Fibroblast of lung (primary cell): ENCODE data around the gene HS3ST6. TPM values are rescaled to one million over a fixed set of nuclear protein-coding genes. Genes with fewer than 3 reads are reported as not detected.

Source experiments
- DNase-seq, 2 donors: peaks; one replicate each; pipeline versions ENCODE4 v3.0.0 to v3.0.0-alpha.2; 2010; ENCODE audit warnings: low read depth in 2 of 2
- H2AFZ ChIP-seq: 2 replicates; pipeline ENCODE4 v1.5.1; 2012; ENCODE audit warnings: low read length, control low read depth, inconsistent platforms
- H3K27ac ChIP-seq: 2 replicates; pipeline ENCODE4 v1.5.1; 2011; ENCODE audit warnings: low read length, control low read depth; ENCODE audit not compliant: insufficient read depth
- H3K27me3 ChIP-seq: 2 replicates; pipeline ENCODE4 v1.5.1; 2011; ENCODE audit warnings: mild to moderate bottlenecking, low read length; ENCODE audit not compliant: control insufficient read depth, insufficient read depth
- H3K36me3 ChIP-seq: 2 replicates; pipeline ENCODE4 v1.5.1; 2011; ENCODE audit warnings: low read length; ENCODE audit not compliant: control insufficient read depth, insufficient read depth
- H3K4me1 ChIP-seq: 2 replicates; pipeline ENCODE4 v1.5.1; 2011; ENCODE audit warnings: low read length; ENCODE audit not compliant: control insufficient read depth, insufficient read depth; ENCODE audit errors: extremely low read depth
- H3K4me2 ChIP-seq: 2 replicates; pipeline ENCODE4 v1.5.1; 2011; ENCODE audit warnings: low read length, control low read depth; ENCODE audit not compliant: insufficient read depth; ENCODE audit errors: extremely low read depth
- H3K4me3 ChIP-seq, 4 experiments: fragments of 200-600 bp in 1 of 4; sonication (generic) in 1 of 4; replicated peaks in 1 of 4; 2 replicates each; pipeline ENCODE4 v1.5.1; 2011 to 2016; ENCODE audit warnings: low read length in 4 of 4, low read depth in 3 of 4, mild to moderate bottlenecking in 3 of 4, control low read depth in 2 of 4, inconsistent platforms in 1 of 4, mixed read lengths in 1 of 4; ENCODE audit not compliant: insufficient read depth in 1 of 4; ENCODE audit errors: control extremely low read depth in 1 of 4
- H3K79me2 ChIP-seq: 2 replicates; pipeline ENCODE4 v1.5.1; 2012; ENCODE audit warnings: mild to moderate bottlenecking, low read length, inconsistent platforms; ENCODE audit not compliant: control insufficient read depth, insufficient read depth
- H3K9ac ChIP-seq: 2 replicates; pipeline ENCODE4 v1.5.1; 2011; ENCODE audit warnings: mild to moderate bottlenecking, low read length, control low read depth; ENCODE audit not compliant: insufficient read depth
- H3K9me3 ChIP-seq: 2 replicates; pipeline ENCODE4 v1.5.1; 2012; ENCODE audit warnings: low read depth, low read length; ENCODE audit not compliant: control insufficient read depth, insufficient read depth
- H4K20me1 ChIP-seq: 2 replicates; pipeline ENCODE4 v1.5.1; 2011; ENCODE audit warnings: low read length; ENCODE audit not compliant: control insufficient read depth, insufficient read depth; ENCODE audit errors: extremely low read depth
- EZH2 ChIP-seq: IDR thresholded peaks from 2 replicates; pipeline ENCODE4 v1.5.1; 2012; ENCODE audit warnings: low read length, control low read depth, mild to moderate bottlenecking; ENCODE audit errors: missing control alignments
- polyA plus RNA-seq, 2 donors: library from polyadenylated mRNA; depleted of rRNA in 1 of 2; stranded (reverse) in 1 of 2; unstranded in 1 of 2; fragments of >200 nt; gene quantifications; 2 replicates each; pipeline ENCODE4 v1.2.1, GENCODE V29; 2011 to 2012; ENCODE audit warnings: missing spikeins in 1 of 2
- total RNA-seq: library from RNA; depleted of rRNA; stranded (reverse); fragments of >200 nt; gene quantifications from 2 replicates; pipeline ENCODE4 v1.2.1, GENCODE V29; 2014
- TF ChIP-seq, protein P1 (sequence below), 2 donors: IDR thresholded peaks in 1 of 2; conservative IDR thresholded peaks in 1 of 2; 1 replicate in 1 of 2; 2 replicates in 1 of 2; pipeline ENCODE4 v1.5.1; 2011 to 2012; ENCODE audit warnings: low read length in 2 of 2, control low read depth in 1 of 2, inconsistent platforms in 1 of 2, low read depth in 1 of 2, mild to moderate bottlenecking in 1 of 2

HS3ST6 gene
- total and polyA plus RNA-seq, 2 donors (not counting 1 experiment from before 2014, with no cell fraction given), result not detected

DNA sequence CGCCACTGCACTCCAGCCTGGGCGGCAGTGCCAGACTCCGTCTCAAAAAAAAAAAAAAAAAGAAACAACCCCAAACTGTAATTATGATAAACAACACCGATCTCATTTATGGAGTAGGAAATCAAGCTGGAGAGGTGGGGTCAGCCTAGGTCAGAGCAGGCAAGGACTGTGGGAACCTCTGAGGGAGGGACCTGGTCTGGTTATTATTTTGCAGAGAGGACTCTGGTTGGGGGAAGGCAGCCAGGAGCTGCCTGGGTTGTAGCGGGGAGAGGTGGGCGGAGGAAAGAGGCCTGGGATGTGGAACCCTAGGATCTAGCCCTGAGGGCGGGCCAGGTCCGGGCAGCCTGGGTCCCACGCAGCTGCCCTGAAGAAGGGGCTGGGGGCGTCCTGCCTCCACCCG is 10.9 kb upstream of the HS3ST6 start:
- peaks cover 7% of the 10 kb centered on the region for H3K27me3 ChIP-seq
- H3K9ac ChIP-seq, result peak overlapping the region; percentile 46
- peak in 1 of 2 donors; percentile 3 for DNase-seq
- H3K9me3 ChIP-seq, result no peaks in the 10 kb centered on the region
- peak overlapping the region; percentile 3 to 58 (median 31) for H3K4me3 ChIP-seq
- H3K4me1 ChIP-seq, result no peaks in the 10 kb centered on the region
- H4K20me1 ChIP-seq, result no peaks in the 10 kb centered on the region
- TF ChIP-seq EZH2, result no peak
- TF ChIP-seq, protein P1, sequence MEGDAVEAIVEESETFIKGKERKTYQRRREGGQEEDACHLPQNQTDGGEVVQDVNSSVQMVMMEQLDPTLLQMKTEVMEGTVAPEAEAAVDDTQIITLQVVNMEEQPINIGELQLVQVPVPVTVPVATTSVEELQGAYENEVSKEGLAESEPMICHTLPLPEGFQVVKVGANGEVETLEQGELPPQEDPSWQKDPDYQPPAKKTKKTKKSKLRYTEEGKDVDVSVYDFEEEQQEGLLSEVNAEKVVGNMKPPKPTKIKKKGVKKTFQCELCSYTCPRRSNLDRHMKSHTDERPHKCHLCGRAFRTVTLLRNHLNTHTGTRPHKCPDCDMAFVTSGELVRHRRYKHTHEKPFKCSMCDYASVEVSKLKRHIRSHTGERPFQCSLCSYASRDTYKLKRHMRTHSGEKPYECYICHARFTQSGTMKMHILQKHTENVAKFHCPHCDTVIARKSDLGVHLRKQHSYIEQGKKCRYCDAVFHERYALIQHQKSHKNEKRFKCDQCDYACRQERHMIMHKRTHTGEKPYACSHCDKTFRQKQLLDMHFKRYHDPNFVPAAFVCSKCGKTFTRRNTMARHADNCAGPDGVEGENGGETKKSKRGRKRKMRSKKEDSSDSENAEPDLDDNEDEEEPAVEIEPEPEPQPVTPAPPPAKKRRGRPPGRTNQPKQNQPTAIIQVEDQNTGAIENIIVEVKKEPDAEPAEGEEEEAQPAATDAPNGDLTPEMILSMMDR (conservative IDR thresholded peaks at IDR 0.05 in 1 of 2, IDR thresholded peaks at IDR 0.05 in 1 of 2; ENCODE audit: low read depth in 1 of 2, low read length in 2 of 2), result no peak
- no peaks in the 10 kb centered on the region for H3K36me3 ChIP-seq
- H3K4me2 ChIP-seq, result peak overlapping the region; percentile 48
- no peak overlapping the region for H3K27ac ChIP-seq
- peak overlapping the region; percentile 65 for H2AFZ ChIP-seq
- no peaks in the 10 kb centered on the region for H3K79me2 ChIP-seq

DNA sequence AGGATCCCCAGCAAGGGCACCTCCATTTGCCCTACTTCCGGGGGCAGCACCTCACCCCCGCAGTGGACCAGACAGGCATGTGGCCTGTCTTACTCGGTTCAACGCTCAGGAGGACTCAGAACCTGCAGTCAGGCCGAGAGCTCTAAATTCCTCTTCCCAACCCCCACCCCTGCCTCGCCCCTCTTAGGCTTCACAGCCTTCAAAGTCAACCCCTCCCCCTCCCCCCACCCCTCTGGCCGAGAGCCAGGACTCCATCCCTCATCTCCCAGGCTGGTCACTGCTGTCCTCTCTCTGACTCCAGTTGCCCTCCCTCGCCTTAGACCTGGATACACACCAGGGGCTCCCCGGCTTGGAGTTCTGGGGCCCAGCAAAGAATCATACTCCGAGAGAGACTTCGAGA is 8.1 kb upstream of the HS3ST6 start:
- Histone ChIP-seq H4K20me1 (no peaks in the 10 kb centered on the region), H3K4me3 (no peak overlapping the region), H2AFZ (no peak overlapping the region), H3K27ac (no peak overlapping the region), H3K4me1 (peaks cover 4% of the 10 kb centered on the region), H3K36me3 (no peaks in the 10 kb centered on the region), H3K79me2 (no peaks in the 10 kb centered on the region), H3K4me2 (no peak overlapping the region), H3K9ac (no peak overlapping the region), H3K27me3 (peaks cover 19% of the 10 kb centered on the region), H3K9me3 (no peaks in the 10 kb centered on the region)
- DNase-seq, result no peak
- TF ChIP-seq, protein P1 (conservative IDR thresholded peaks at IDR 0.05 in 1 of 2, IDR thresholded peaks at IDR 0.05 in 1 of 2; ENCODE audit: low read depth in 1 of 2, low read length in 2 of 2), result no peak
- no peak for TF ChIP-seq EZH2

DNA sequence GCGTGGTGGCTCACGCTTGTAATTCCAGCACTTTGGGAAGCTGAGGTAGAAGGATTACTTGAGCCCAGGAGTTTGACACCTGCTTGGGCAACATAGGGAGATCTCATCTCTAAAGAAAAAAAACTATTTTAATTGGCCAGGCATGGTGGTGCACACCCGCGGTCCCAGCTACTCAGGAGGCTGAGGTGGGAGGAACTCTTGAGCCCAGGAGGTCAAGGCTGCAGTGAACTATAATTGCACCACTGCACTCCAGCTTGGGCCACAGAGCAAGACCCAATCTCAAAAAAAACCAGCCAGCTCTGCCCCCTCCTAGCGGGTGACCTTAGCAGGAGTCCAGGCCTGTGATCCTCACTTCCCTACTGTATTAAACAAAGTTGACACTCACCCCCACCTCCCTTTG is 5.9 kb upstream of the HS3ST6 start:
- no peak overlapping the region for H3K27ac ChIP-seq
- peaks cover 35% of the 10 kb centered on the region for H3K27me3 ChIP-seq
- H3K9ac ChIP-seq, result no peak overlapping the region
- no peaks in the 10 kb centered on the region for H3K9me3 ChIP-seq
- TF ChIP-seq, protein P1 (conservative IDR thresholded peaks at IDR 0.05 in 1 of 2, IDR thresholded peaks at IDR 0.05 in 1 of 2; ENCODE audit: low read depth in 1 of 2, low read length in 2 of 2), result no peak
- TF ChIP-seq EZH2, result no peak
- no peak overlapping the region for H3K4me2 ChIP-seq
- no peaks in the 10 kb centered on the region for H3K36me3 ChIP-seq
- H3K79me2 ChIP-seq, result no peaks in the 10 kb centered on the region
- H3K4me3 ChIP-seq, result no peak overlapping the region
- no peak overlapping the region for H2AFZ ChIP-seq
- H4K20me1 ChIP-seq, result no peaks in the 10 kb centered on the region
- DNase-seq, result no peak
- H3K4me1 ChIP-seq, result peaks cover 4% of the 10 kb centered on the region
